OCI-LY3 (cell line): ENCODE results near the gene PKM.

Experiments used
- EZH2phosphoT487 ChIP-seq: fragments of 200-600 bp; shearing (Covaris generic); IDR thresholded peaks from 2 replicates; pipeline ENCODE4 v1.6.1; 2018; ENCODE audit warnings: antibody characterized with exemption, mixed run types, low read depth
- TF ChIP-seq, protein P1 (sequence below): fragments of 200-600, 300-600 bp; sonication (generic); IDR thresholded peaks from 2 replicates; pipeline ENCODE4 v1.5.1; 2014; ENCODE audit warnings: antibody characterized with exemption, low read length, low read depth

DNA sequence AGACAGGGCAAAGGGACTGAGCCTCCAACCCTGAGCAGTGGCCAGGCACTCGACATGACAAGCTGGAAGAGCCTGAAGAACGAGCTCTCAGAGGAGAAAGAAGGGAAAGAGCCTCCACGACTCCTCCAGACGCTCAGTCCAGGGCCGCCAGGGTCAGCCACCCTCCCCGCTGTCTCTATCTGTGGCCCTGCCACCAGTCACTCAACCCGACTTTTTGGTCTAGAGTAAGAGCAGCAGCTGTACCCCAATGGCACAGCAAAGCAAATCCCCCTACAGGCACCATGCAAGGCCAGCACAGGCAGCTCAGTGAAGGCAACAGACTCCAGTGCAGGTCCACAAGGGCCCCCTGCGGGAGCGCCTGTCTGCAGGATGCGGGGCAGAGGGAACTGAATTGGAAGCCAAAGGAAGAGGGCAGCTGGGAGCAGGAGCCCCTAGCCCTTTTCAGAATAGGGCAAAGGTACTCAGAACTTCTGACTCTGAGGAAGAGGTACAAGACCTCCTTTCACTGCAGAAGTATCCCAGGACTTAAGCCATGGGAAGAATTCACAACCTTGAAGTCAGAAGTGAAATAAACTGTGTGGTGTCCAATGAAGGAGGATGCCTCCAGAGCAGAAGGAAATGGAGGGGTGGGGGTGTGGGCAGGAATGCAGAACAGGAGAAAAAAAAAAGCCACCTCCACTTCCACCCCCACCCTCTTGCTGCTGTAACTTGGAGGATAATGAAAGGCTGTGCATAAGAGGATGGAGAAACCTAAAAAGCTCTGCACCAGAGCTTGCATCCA, 24.9 kb downstream of the PKM start:
- TF ChIP-seq, protein P1, sequence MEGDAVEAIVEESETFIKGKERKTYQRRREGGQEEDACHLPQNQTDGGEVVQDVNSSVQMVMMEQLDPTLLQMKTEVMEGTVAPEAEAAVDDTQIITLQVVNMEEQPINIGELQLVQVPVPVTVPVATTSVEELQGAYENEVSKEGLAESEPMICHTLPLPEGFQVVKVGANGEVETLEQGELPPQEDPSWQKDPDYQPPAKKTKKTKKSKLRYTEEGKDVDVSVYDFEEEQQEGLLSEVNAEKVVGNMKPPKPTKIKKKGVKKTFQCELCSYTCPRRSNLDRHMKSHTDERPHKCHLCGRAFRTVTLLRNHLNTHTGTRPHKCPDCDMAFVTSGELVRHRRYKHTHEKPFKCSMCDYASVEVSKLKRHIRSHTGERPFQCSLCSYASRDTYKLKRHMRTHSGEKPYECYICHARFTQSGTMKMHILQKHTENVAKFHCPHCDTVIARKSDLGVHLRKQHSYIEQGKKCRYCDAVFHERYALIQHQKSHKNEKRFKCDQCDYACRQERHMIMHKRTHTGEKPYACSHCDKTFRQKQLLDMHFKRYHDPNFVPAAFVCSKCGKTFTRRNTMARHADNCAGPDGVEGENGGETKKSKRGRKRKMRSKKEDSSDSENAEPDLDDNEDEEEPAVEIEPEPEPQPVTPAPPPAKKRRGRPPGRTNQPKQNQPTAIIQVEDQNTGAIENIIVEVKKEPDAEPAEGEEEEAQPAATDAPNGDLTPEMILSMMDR: no peak
- TF ChIP-seq EZH2phosphoT487: no peak
